Dedifferentiated amniotic fluid mesenchymal stem cell (primary cell): ENCODE data around the gene UBXN1.

ENCODE experiments used
- DNase-seq: peaks from one replicate; pipeline ENCODE4 v3.0.0-alpha.2; 2016; ENCODE audit errors: extremely low spot score

UBXN1 gene

GRCh38 chr11:62645946-62646824 lies 32.7 kb downstream of the UBXN1 start, which contains the start of gene GANAB:
Gene GANAB (minus strand): TSS chr11:62646613. CDS start chr11:62646599, 14 bp downstream.
- DNase-seq = peak; percentile 99

- DNase-seq = no peak
Observed at GRCh38 chr11:62645671-62645945, 33.3 kb downstream of the UBXN1 start.

- DNase-seq = no peak
Observed at GRCh38 chr11:62644220-62644619, 34.7 kb downstream of the UBXN1 start.

- DNase-seq = no peak
Observed at GRCh38 chr11:62632492-62632891, 46.4 kb downstream of the UBXN1 start.

GRCh38 chr11:62627713-62628112 lies 51.2 kb downstream of the UBXN1 start:
- no peak for DNase-seq
